HG03565 (cell line): ENCODE measurements around the gene MYO15A.
A peak's percentile ranks its signal among the peaks of the same experiment; 100 is the strongest.

ENCODE experiments used
- ATAC-seq: cut with Tn5 transposase; IDR thresholded peaks from one replicate; pipeline ENCODE4 v1.9.1; 2021; ENCODE audit warnings: mild to moderate bottlenecking, moderate library complexity; ENCODE audit not compliant: unreplicated experiment

The MYO15A gene

GRCh38 chr17:18157354-18157985 is 48.9 kb downstream of the MYO15A start:
- ATAC-seq = no peak

GRCh38 chr17:18158022-18158600 is 49.6 kb downstream of the MYO15A start:
- ATAC-seq = peak; percentile 40

GRCh38 chr17:18159551-18160120 is 51.1 kb downstream of the MYO15A start:
- no peak for ATAC-seq

- no peak for ATAC-seq
These were observed 51.7 kb downstream of the MYO15A start for GRCh38 chr17:18160128-18160856.

- ATAC-seq = peak; percentile 51
These were observed 52.9 kb downstream of the MYO15A start for GRCh38 chr17:18161207-18162145.

GRCh38 chr17:18163547-18163946 is 55.0 kb downstream of the MYO15A start:
- ATAC-seq = no peak

GRCh38 chr17:18166894-18167293 is 58.3 kb downstream of the MYO15A start:
- ATAC-seq = no peak

- no peak for ATAC-seq
These were observed 58.9 kb downstream of the MYO15A start for GRCh38 chr17:18167421-18167820.

- ATAC-seq = no peak
These were observed 64.1 kb downstream of the MYO15A start for GRCh38 chr17:18172531-18173278.

- no peak for ATAC-seq
These were observed 65.2 kb downstream of the MYO15A start for GRCh38 chr17:18173740-18174139.

- no peak for ATAC-seq
These were observed 67.6 kb downstream of the MYO15A start for GRCh38 chr17:18176176-18176575.

- no peak for ATAC-seq
These were observed 68.6 kb downstream of the MYO15A start for GRCh38 chr17:18177133-18177532.

- ATAC-seq = no peak
These were observed 69.2 kb downstream of the MYO15A start for GRCh38 chr17:18177722-18178121.

- no peak for ATAC-seq
These were observed 70.6 kb downstream of the MYO15A start for GRCh38 chr17:18179196-18179595.

- no peak for ATAC-seq
These were observed 71.2 kb downstream of the MYO15A start for GRCh38 chr17:18179804-18180203.

- no peak for ATAC-seq
These were observed 72.8 kb downstream of the MYO15A start for GRCh38 chr17:18181358-18181757.

GRCh38 chr17:18182110-18182977 is 73.8 kb downstream of the MYO15A start:
- ATAC-seq = no peak

GRCh38 chr17:18182978-18183333 is 74.4 kb downstream of the MYO15A start:
- peak; percentile 17 for ATAC-seq
